Karpas-422 (cell line): ENCODE results near the gene DNAI1. TPM values are rescaled to one million over a fixed set of nuclear protein-coding genes. Genes with fewer than 3 reads are reported as not detected.

Source experiments
- DNase-seq: peaks from one replicate; pipeline ENCODE4 v3.0.0-alpha.2; 2015
- H2AFZ ChIP-seq: fragments of 200-600 bp; sonication (generic); 2 replicates; pipeline ENCODE4 v1.6.1; 2014; ENCODE audit warnings: antibody characterized with exemption, low read length, mixed read lengths
- H3K27ac ChIP-seq: fragments of 200-600 bp; sonication (generic); 2 replicates; pipeline ENCODE4 v1.5.1; 2014; ENCODE audit warnings: mild to moderate bottlenecking, low read length, moderate library complexity
- H3K27me3 ChIP-seq: fragments of 200-600 bp; sonication (generic); 2 replicates; pipeline ENCODE4 v1.6.1; 2014; ENCODE audit warnings: low read length, mixed read lengths
- H3K36me3 ChIP-seq: fragments of 200-600 bp; sonication (generic); 2 replicates; pipeline ENCODE4 v1.6.1; 2014; ENCODE audit warnings: low read length, mixed read lengths; ENCODE audit not compliant: insufficient read depth
- H3K4me1 ChIP-seq: fragments of 200-600 bp; sonication (generic); 2 replicates; pipeline ENCODE4 v1.6.1; 2014; ENCODE audit warnings: mild to moderate bottlenecking, low read length, mixed read lengths
- H3K4me2 ChIP-seq: fragments of 200-600 bp; sonication (generic); 2 replicates; pipeline ENCODE4 v1.6.1; 2014; ENCODE audit warnings: low read length, low read depth, mild to moderate bottlenecking; ENCODE audit not compliant: poor library complexity, severe bottlenecking
- H3K4me3 ChIP-seq: fragments of 200-600 bp; sonication (generic); 2 replicates; pipeline ENCODE4 v1.5.1; 2014; ENCODE audit warnings: mild to moderate bottlenecking, antibody characterized with exemption, low read length, mixed read lengths
- H3K79me2 ChIP-seq: fragments of 200-600 bp; sonication (generic); 2 replicates; pipeline ENCODE4 v1.6.1; 2014; ENCODE audit warnings: mild to moderate bottlenecking, low read length, mixed read lengths
- H3K9ac ChIP-seq: fragments of 200-600 bp; sonication (generic); 2 replicates; pipeline ENCODE4 v1.6.0; 2014; ENCODE audit warnings: low read length
- H3K9me2 ChIP-seq: fragments of 200-600 bp; sonication (generic), shearing (Covaris generic); replicated peaks from 2 replicates; pipeline ENCODE4 v1.6.0; 2014; ENCODE audit warnings: mild to moderate bottlenecking, low read length, moderate library complexity; ENCODE audit not compliant: insufficient read depth
- H3K9me3 ChIP-seq: fragments of 300-700, 200-600 bp; sonication (generic); 2 replicates; pipeline ENCODE4 v1.6.1; 2014; ENCODE audit warnings: low read length, mixed read lengths
- H4K20me1 ChIP-seq: fragments of 200-600 bp; sonication (generic); 2 replicates; pipeline ENCODE4 v1.6.1; 2014; ENCODE audit warnings: mild to moderate bottlenecking, antibody characterized with exemption, low read length, low read depth; ENCODE audit not compliant: insufficient read depth
- total RNA-seq: library from RNA; depleted of rRNA; stranded (reverse); fragments of >200 nt; shearing (Covaris generic); gene quantifications from 2 replicates; pipeline ENCODE4 v1.2.3, GENCODE V29; 2014; ENCODE audit warnings: low replicate concordance

Gene DNAI1
- total RNA-seq, 1 experiment from 2014 or later: 3.4 TPM

GRCh38 chr9:34505370-34506120, 46.9 kb downstream of the DNAI1 start:
- H3K36me3 ChIP-seq: no peaks in the 10 kb centered on the region
- peaks cover 41% of the 10 kb centered on the region for H3K4me1 ChIP-seq
- no peak overlapping the region for H2AFZ ChIP-seq
- H4K20me1 ChIP-seq: no peaks in the 10 kb centered on the region
- H3K79me2 ChIP-seq: no peaks in the 10 kb centered on the region
- H3K27me3 ChIP-seq: no peaks in the 10 kb centered on the region
- H3K4me3 ChIP-seq: no peak overlapping the region
- H3K9ac ChIP-seq: no peak overlapping the region
- no peaks in the 10 kb centered on the region for H3K9me3 ChIP-seq
- DNase-seq: no peak
- no peak overlapping the region for H3K27ac ChIP-seq
- H3K4me2 ChIP-seq: no peak overlapping the region
- H3K9me2 ChIP-seq: no peaks in the 10 kb centered on the region

GRCh38 chr9:34506623-34507022, 48.0 kb downstream of the DNAI1 start:
- no peak overlapping the region for H3K27ac ChIP-seq
- no peak overlapping the region for H3K4me3 ChIP-seq
- no peaks in the 10 kb centered on the region for H3K36me3 ChIP-seq
- no peaks in the 10 kb centered on the region for H3K9me2 ChIP-seq
- DNase-seq: no peak
- H3K27me3 ChIP-seq: no peaks in the 10 kb centered on the region
- no peak overlapping the region for H2AFZ ChIP-seq
- no peaks in the 10 kb centered on the region for H4K20me1 ChIP-seq
- no peaks in the 10 kb centered on the region for H3K9me3 ChIP-seq
- H3K79me2 ChIP-seq: no peaks in the 10 kb centered on the region
- H3K9ac ChIP-seq: no peak overlapping the region
- H3K4me1 ChIP-seq: peaks cover 52% of the 10 kb centered on the region
- H3K4me2 ChIP-seq: no peak overlapping the region

- Histone ChIP-seq H3K9me2 (no peaks in the 10 kb centered on the region), H3K27ac (0 out of 2 replicates have a peak overlapping the region, but pooled peaks have one; percentile 34), H2AFZ (no peak overlapping the region; the same call in 1 of the 2 replicates), H3K4me3 (no peak overlapping the region), H3K9ac (peak overlapping the region; percentile 25; the same call in 1 of the 2 replicates), H3K79me2 (no peaks in the 10 kb centered on the region), H3K4me2 (peak overlapping the region; percentile 27), H4K20me1 (no peaks in the 10 kb centered on the region), H3K9me3 (no peaks in the 10 kb centered on the region), H3K4me1 (peaks cover 61% of the 10 kb centered on the region), H3K36me3 (no peaks in the 10 kb centered on the region), H3K27me3 (no peaks in the 10 kb centered on the region)
- DNase-seq: no peak
Observed at GRCh38 chr9:34507556-34507955, 49.0 kb downstream of the DNAI1 start.

GRCh38 chr9:34507966-34508365, 49.4 kb downstream of the DNAI1 start:
- Histone ChIP-seq H3K9ac (peak overlapping the region; percentile 29; the same call in 1 of the 2 replicates), H3K27me3 (no peaks in the 10 kb centered on the region), H3K79me2 (no peaks in the 10 kb centered on the region), H3K9me3 (no peaks in the 10 kb centered on the region), H3K4me1 (peaks cover 62% of the 10 kb centered on the region), H3K4me2 (peak overlapping the region; percentile 27), H3K4me3 (no peak overlapping the region), H2AFZ (no peak overlapping the region; the same call in 1 of the 2 replicates), H3K9me2 (no peaks in the 10 kb centered on the region), H3K27ac (peak overlapping the region; percentile 34), H4K20me1 (no peaks in the 10 kb centered on the region), H3K36me3 (no peaks in the 10 kb centered on the region)
- DNase-seq: peak; percentile 66

- no peaks in the 10 kb centered on the region for H3K27me3 ChIP-seq
- H3K9ac ChIP-seq: peak overlapping the region; percentile 29; the same call in 1 of the 2 replicates
Observed at GRCh38 chr9:34508463-34508862, 49.9 kb downstream of the DNAI1 start.

GRCh38 chr9:34508951-34509350, 50.3 kb downstream of the DNAI1 start:
- no peaks in the 10 kb centered on the region for H3K9me3 ChIP-seq
- H3K4me3 ChIP-seq: no peak overlapping the region
- H2AFZ ChIP-seq: no peak overlapping the region
- H3K36me3 ChIP-seq: no peaks in the 10 kb centered on the region
- H3K27ac ChIP-seq: no peak overlapping the region
- no peaks in the 10 kb centered on the region for H4K20me1 ChIP-seq
- no peak overlapping the region for H3K4me2 ChIP-seq
- no peak overlapping the region for H3K9ac ChIP-seq
- no peaks in the 10 kb centered on the region for H3K9me2 ChIP-seq
- no peak for DNase-seq
- H3K27me3 ChIP-seq: no peaks in the 10 kb centered on the region
- peaks cover 69% of the 10 kb centered on the region for H3K4me1 ChIP-seq
- H3K79me2 ChIP-seq: no peaks in the 10 kb centered on the region

More at GRCh38 chr9:34508463-34508862, 49.9 kb downstream of the DNAI1 start:
- H3K4me1 ChIP-seq: peaks cover 64% of the 10 kb centered on the region
- H3K36me3 ChIP-seq: no peaks in the 10 kb centered on the region
- no peaks in the 10 kb centered on the region for H4K20me1 ChIP-seq
- peak overlapping the region; percentile 34 for H3K27ac ChIP-seq
- no peaks in the 10 kb centered on the region for H3K79me2 ChIP-seq
- no peaks in the 10 kb centered on the region for H3K9me3 ChIP-seq
- peak overlapping the region; percentile 27 for H3K4me2 ChIP-seq
- no peak for DNase-seq
- H2AFZ ChIP-seq: no peak overlapping the region
- H3K4me3 ChIP-seq: no peak overlapping the region
- no peaks in the 10 kb centered on the region for H3K9me2 ChIP-seq

GRCh38 chr9:34510497-34511468, 52.2 kb downstream of the DNAI1 start:
- peak overlapping the region; percentile 90 for H3K27ac ChIP-seq
- no peak overlapping the region; the same call in 1 of the 2 replicates for H2AFZ ChIP-seq
- peaks cover 87% of the 10 kb centered on the region for H3K4me1 ChIP-seq
- no peaks in the 10 kb centered on the region for H3K36me3 ChIP-seq
- no peaks in the 10 kb centered on the region for H3K27me3 ChIP-seq
- H3K9me2 ChIP-seq: no peaks in the 10 kb centered on the region
- H3K4me3 ChIP-seq: peak overlapping the region; percentile 33; the same call in 1 of the 2 replicates
- H3K4me2 ChIP-seq: peak overlapping the region; percentile 84
- no peaks in the 10 kb centered on the region for H3K79me2 ChIP-seq
- H3K9me3 ChIP-seq: no peaks in the 10 kb centered on the region
- H4K20me1 ChIP-seq: no peaks in the 10 kb centered on the region
- DNase-seq: peak; percentile 92
- peak overlapping the region; percentile 61 for H3K9ac ChIP-seq
